Activated CD4-positive, CD25-positive, alpha-beta regulatory T cell treated with anti-CD3 and anti-CD28 coated beads, Interleukin-2, amount 50 U/mL, for 16 hours (primary cell): ENCODE measurements around the gene PTGDR.

Source experiments
- DNase-seq: peaks from one replicate; pipeline ENCODE4 v3.0.0-alpha.2; 2020; ENCODE audit warnings: low read depth, low spot score

The PTGDR gene

DNA sequence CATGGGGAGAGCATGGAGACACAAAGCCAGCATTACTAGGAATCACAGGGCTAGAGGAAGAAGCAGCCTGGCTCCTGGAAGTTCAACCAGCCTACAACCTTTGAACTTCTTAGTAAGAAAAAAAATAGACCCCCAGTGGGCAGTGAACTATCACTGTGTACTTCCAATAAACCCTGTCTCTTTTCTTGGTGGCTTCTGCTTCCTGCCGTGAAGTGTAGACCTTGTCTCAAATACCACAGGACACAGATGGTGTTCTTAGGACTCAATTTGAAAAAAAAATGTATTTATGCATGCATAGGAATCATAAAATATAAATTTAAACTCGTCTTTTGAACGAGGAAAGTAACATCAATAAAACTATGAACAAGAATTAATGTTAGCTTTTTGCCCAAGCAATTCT, 43.0 kb downstream of the PTGDR start:
- DNase-seq = no peak

DNA sequence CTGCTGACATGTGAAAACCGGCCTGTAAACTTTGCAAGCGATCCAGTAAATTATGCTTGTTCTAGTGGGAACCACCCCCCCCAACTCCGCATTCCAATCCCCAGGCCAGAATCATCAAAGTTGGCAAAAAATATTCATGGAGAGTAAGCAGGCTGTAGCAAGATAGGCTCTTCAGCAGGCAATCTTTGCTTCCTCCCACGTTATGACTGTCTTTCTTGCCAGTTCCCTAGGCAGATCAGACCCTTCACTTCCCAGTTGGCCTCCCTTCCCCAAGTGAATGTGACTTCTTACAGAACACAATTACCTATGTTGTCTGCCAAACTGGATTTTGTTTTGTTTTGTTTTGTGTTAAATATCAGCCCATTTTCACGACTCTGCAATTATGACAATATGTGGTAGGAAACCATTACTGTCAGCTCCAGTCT, 45.4 kb downstream of the PTGDR start:
- DNase-seq = no peak

DNA sequence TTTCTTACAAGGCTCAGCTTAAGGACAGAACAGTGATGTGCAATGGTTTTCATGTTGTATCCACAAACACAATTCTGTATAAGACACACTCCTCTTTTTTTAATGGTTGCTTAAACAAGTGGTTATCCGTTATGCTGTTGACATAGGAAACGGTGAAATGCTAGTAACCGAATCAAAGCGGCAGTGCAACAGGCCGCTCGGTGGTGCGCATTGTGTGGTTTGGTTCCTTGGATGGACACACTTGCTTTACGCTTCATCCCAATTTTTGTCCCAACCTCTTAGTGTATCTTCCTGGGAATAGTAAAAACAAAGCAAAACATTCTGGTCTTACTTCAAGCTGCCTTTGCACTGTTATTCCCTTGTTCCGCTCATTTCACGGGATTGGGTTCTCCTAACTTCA, 46.0 kb downstream of the PTGDR start:
- no peak for DNase-seq

DNA sequence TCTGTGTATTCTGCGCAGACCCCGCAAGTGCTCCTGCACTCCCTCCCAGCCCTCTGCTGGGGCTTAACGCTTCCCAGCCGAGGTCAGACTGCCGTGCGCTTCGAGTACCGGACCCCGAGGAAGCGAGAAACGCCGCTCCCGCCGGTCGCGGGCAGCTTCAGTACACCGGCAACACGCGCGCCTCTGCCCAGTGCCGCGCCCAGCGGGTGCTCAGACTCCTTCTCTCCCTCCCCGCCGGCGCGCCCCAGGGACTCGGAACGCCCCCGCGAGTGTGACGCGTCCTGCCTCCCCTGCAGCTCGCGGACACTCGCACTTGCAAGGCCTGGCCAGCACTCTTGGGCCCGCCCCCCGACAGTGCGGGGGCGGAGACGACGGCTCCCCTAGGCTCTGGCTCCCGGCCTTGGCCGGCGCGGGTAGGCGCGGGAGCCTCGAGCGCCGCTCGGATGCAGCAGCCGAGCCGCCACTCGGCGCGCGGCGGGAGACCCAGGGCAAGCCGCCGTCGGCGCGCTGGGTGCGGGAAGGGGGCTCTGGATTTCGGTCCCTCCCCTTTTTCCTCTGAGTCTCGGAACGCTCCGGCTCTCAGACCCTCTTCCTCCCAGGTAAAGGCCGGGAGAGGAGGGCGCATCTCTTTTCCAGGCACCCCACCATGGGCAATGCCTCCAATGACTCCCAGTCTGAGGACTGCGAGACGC, 46.6 kb downstream of the PTGDR start, which contains the start of gene PTGER2:
Gene PTGER2 (plus strand): TSS at position 410 of the 692 bp plus-strand sequence. CDS start 237 bp downstream, at position 647.
- DNase-seq = peak; percentile 20

DNA sequence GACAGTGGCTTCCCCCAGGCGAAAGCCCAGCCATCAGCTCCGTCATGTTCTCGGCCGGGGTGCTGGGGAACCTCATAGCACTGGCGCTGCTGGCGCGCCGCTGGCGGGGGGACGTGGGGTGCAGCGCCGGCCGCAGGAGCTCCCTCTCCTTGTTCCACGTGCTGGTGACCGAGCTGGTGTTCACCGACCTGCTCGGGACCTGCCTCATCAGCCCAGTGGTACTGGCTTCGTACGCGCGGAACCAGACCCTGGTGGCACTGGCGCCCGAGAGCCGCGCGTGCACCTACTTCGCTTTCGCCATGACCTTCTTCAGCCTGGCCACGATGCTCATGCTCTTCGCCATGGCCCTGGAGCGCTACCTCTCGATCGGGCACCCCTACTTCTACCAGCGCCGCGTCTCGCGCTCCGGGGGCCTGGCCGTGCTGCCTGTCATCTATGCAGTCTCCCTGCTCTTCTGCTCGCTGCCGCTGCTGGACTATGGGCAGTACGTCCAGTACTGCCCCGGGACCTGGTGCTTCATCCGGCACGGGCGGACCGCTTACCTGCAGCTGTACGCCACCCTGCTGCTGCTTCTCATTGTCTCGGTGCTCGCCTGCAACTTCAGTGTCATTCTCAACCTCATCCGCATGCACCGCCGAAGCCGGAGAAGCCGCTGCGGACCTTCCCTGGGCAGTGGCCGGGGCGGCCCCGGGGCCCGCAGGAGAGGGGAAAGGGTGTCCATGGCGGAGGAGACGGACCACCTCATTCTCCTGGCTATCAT, 47.3 kb downstream of the PTGDR start:
- DNase-seq = no peak

DNA sequence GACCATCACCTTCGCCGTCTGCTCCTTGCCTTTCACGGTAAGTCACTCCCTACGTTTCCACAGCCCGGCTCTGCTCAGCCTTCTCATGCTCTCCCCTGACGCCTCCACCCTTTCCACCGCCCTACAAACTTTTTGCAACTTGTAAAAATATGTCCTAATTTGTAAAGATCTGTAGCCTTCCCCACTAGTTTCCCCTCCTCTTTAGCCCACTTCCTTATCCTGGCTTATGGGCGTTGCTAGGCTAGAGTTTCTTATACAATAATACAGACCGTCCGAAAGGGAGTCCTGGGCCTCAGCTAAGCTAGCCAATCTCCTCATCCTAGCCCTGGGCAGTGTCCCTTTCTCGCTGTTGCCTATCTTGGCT, 47.8 kb downstream of the PTGDR start:
- no peak for DNase-seq

DNA sequence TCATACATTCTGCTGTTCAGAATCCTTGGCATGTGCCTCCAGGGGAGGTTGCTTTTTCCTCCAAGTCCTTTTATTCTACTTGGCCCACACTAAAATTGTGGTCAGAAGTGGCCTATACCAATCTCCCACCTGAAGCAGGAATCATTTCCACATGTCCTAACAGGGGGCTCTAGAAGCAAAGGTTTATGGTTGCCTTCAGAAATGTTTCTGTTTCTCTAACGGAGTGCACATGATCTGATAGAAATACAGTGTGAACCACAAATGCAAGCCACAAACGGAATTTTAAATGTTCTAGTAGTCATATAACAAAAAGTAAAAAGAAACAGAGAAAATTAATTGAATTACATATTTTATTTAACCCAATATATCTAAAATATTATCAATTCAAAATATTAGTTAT, 50.6 kb downstream of the PTGDR start:
- no peak for DNase-seq

DNA sequence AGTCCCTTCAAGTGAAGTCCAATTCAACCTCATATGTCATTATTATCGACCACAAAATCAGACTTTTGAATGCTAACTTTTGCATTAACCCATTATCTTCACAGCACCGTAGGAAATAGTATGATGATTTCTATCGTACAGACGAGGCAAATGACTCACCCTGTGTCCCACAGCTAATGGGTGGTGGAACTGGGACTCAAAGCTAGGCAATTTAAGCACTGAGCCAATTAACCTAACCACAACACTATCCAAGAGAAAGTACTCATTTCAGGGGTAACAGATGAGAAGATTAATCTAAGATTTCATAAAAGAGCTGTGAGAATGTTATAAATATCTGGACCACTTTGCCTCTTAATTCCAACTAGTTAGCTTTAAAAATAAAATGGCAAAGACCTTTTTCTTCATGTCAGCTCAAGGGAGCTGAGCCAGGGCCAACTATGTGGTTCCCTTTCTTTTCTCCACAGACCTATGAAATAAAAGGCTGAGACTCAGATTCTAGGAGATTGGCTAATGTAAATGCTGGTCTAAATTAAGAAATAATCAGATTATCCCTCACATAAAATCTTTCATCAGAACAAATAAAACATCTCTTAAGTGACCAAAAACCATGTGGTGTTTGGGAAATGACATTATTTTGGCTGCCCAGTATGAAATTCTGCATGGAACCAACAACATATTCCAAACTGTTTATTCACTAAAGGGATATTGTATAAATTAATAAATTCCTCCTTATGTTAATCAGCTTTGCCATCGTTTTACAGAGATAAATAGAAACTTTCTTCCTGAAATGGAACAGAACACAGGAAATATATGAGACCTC, 51.5 kb downstream of the PTGDR start:
- DNase-seq = no peak

DNA sequence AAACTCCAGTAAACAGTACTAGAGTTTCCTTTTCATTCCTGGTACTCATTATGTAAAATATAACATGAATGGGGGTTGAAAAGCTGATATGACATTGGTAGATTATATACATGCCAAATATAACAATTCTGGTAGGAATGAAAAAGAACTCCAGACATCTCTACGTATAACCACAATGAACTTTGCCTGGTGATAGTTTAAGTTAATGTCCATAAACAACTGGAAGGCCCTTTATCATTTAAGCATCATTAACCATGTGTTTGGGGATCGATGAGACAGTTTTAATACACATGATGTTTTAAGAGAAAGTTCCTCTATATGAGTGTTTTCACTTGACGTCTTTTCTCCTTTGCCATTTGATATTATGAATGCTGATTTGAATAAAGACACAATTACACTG, 52.4 kb downstream of the PTGDR start:
- no peak for DNase-seq

DNA sequence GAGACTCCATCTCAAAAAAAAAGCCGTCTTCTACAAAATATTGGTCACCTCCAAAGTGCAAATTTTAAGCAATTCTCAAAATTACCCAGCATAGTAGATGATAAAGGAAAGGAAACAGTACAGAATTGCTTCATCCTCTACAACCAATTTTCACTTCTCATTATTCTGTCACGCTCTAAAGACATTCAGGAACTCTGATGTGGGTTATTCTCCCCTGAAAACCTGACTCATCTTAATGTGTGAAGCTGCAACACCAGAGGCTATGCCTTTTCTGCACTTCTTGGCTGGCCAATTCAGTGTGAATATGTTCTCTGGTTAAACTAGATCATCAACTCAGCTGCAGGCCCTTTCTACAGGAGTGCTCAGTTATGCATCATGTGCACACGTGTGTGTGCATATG, 57.6 kb downstream of the PTGDR start:
- no peak for DNase-seq

DNA sequence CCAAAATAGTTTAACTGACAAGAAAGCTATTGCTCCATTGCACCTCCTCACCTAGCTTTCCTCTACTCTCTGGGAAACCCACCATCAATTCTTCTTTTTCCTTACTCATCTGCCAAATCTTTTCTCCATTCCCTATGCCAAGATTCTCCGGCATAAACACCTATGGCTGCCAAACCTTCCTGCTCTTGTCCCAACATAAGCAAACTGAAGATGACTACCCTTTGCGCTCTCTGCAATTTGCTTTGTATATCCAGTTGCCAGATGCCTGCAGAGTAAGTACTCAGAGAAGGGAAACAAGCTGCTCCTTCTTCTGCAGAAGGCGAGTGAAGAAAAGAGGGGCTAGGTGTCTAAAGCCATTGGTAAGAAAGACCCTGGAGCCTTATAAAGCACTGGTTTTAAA, 58.1 kb downstream of the PTGDR start:
- DNase-seq = no peak
